ENCODE measurements around the gene F8A3. TPM values are rescaled to one million over a fixed set of nuclear protein-coding genes. Genes with fewer than 3 reads are reported as not detected.

The F8A3 gene
- 1.8 and 2.2 TPM in 2 replicates for total RNA-seq

DNA sequence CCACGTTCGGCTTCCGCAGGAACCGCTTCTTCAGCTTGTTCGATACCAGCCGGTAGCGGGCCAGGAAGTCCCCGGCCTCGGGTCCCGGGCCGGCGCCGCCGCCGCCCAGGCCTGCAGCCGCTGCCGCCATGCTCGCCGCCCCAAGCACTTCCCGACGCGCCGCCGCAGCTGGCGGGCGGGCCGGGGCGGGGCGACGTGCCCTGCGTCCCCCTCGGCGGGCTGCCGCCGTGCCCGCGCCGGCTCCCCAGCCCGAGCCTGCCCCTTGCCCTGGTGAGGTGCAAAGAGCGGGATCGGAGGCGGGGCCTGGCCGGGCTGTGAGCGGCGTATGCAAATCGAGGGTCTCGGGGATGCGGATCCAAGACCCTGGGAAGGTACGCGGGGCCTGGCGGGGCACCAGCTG is at the start of gene F8A3:
Gene F8A3, minus strand, starts transcription at position 150 of the 400 bp plus-strand sequence. Its CDS starts 20 bp downstream, at position 130.

Small RNAs within 50 kb of the gene (small RNA-seq; reads per million reads assigned to genes)
- gene MIR1184-3: not detected

Other genes with a start within 250 kb of the F8A3 start
- gene VBP1, start 242.2 kb downstream of the F8A3 start, total RNA-seq: 49.6 and 55.5 TPM in 2 replicates
- 0.37 and 1.6 TPM in 2 replicates for gene RAB39B, start 194.1 kb downstream of the F8A3 start, total RNA-seq
- 9.4 and 15.1 TPM in 2 replicates for gene CLIC2, start 124.0 kb downstream of the F8A3 start, total RNA-seq
- not detected in 2 replicates for gene F8A2, start 76.5 kb downstream of the F8A3 start, total RNA-seq
- 0.39 and 0.73 TPM in 2 replicates for gene SPRY3, start 154.0 kb upstream of the F8A3 start, total RNA-seq
- 12.5 and 13.7 TPM in 2 replicates for gene TMLHE, start 154.3 kb upstream of the F8A3 start, total RNA-seq